ENCODE data around the gene ZBTB12.
"Not testable (repeated sequence)": the region's sequence is repeated elsewhere in the genome, so short reads cannot be mapped to it uniquely, and the experiment has no call there.

ZBTB12 gene, protein sequence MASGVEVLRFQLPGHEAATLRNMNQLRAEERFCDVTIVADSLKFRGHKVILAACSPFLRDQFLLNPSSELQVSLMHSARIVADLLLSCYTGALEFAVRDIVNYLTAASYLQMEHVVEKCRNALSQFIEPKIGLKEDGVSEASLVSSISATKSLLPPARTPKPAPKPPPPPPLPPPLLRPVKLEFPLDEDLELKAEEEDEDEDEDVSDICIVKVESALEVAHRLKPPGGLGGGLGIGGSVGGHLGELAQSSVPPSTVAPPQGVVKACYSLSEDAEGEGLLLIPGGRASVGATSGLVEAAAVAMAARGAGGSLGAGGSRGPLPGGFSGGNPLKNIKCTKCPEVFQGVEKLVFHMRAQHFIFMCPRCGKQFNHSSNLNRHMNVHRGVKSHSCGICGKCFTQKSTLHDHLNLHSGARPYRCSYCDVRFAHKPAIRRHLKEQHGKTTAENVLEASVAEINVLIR

GRCh38 chr6:31901953-31902643, at the start of gene ZBTB12:
ZBTB12 (minus strand) TSS chr6:31902086; CDS start chr6:31901305, 781 bp downstream.
- DNase-seq (ENCODE audit: extremely low read depth in 1 of 2, low read depth in 1 of 2) = peak; percentile 73 to 78

DNA sequence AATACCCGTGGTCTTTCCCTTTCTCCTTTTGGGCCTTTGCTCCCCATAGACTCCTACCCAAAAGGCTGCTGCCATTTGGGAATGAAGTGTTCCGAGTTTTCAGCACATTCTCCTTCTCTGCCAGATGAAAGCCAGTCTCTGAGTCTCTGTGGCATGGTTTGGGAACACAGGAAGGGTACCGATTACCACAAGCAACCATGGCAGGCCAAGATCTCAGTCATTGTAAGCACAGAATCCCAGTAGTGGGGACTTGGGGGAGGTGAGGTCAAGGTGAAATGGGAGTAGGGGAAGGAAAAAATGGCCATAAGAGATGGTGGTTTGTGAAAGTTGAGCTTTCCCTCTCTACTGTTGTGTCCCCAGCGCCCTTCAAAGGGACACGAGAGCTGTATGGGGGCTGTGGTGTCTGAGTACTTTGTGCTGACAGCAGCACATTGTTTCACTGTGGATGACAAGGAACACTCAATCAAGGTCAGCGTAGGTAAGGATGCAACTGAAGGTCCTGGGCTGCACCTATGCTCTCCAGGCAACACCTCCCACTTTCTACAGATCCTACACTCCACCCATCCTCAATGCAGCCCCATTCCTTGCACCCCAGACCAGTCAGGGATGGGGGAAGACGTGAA, 48.2 kb upstream of the ZBTB12 start:
- no peak for DNase-seq (ENCODE audit: extremely low read depth in 1 of 2, low read depth in 1 of 2)

DNA sequence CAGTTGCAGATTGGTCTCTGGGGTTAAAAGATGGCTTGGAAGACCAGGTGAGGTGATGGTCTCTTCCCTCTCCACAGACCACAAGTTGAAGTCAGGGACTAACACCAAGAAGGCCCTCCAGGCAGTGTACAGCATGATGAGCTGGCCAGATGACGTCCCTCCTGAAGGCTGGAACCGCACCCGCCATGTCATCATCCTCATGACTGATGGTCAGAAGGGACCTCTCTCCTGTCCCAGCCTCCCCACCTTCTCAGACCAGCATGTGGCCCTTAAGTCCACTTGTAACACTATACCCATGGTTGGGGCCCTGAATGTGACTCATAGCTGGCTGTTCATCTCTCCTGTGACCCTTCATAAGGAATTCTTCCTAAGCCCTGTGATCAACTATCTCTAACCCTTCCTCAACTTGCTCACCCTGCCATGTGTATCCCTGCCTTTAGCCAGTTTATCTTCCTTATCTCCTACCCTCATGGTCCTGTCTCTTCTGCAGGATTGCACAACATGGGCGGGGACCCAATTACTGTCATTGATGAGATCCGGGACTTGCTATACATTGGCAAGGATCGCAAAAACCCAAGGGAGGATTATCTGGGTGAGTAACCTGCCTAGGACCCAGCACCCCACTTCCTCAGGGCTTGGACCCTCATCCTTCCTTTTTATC, 47.0 kb upstream of the ZBTB12 start:
- no peak for DNase-seq (ENCODE audit: extremely low read depth in 1 of 2, low read depth in 1 of 2)

DNA sequence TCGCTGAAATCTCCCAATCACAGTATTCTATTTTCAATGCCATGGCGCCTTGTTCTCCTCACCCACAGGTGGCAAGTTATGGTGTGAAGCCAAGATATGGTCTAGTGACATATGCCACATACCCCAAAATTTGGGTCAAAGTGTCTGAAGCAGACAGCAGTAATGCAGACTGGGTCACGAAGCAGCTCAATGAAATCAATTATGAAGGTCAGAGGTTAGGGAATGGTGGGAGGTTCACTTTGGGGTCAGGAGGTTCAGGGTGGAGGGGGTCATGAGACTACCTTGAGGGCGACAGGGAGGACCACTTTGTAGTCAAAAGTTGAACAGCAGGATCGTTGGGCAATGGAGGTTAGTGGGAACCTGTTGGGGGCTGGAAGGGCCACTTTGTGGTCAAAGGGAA, 46.4 kb upstream of the ZBTB12 start:
- DNase-seq (ENCODE audit: extremely low read depth in 1 of 2, low read depth in 1 of 2) = no peak

GRCh38 chr6:31947864-31948263, 46.0 kb upstream of the ZBTB12 start:
- no peak for DNase-seq (ENCODE audit: extremely low read depth in 1 of 2, low read depth in 1 of 2)

GRCh38 chr6:31947070-31947675, 45.3 kb upstream of the ZBTB12 start:
- no peak for DNase-seq (ENCODE audit: extremely low read depth in 1 of 2, low read depth in 1 of 2)

DNA sequence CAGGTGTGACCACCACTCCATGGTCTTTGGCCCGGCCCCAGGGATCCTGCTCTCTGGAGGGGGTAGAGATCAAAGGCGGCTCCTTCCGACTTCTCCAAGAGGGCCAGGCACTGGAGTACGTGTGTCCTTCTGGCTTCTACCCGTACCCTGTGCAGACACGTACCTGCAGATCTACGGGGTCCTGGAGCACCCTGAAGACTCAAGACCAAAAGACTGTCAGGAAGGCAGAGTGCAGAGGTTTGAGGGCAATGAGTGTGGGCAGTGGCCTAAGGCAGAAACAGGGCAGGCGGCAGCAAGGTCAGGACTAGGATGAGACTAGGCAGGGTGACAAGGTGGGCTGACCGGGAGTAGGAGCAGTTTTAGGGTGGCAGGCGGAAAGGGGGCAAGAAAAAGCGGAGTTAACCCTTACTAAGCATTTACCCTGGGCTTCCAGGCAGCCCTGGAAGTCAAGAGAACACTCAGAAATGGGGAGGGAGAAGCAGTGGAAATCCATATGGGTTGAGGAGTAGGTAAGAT, 44.5 kb upstream of the ZBTB12 start:
- no peak for DNase-seq (ENCODE audit: extremely low read depth in 1 of 2, low read depth in 1 of 2)

- no peak for DNase-seq (ENCODE audit: extremely low read depth in 1 of 2, low read depth in 1 of 2)
Observed at GRCh38 chr6:31945507-31946369, 43.9 kb upstream of the ZBTB12 start, which contains the start of gene CFB. CFB (plus strand) TSS chr6:31946095; CDS start chr6:31946222, 127 bp downstream.

DNA sequence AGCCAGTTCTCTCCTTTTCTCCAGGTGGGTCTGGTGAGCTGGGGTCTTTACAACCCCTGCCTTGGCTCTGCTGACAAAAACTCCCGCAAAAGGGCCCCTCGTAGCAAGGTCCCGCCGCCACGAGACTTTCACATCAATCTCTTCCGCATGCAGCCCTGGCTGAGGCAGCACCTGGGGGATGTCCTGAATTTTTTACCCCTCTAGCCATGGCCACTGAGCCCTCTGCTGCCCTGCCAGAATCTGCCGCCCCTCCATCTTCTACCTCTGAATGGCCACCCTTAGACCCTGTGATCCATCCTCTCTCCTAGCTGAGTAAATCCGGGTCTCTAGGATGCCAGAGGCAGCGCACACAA, 43.2 kb upstream of the ZBTB12 start:
- no peak for DNase-seq (ENCODE audit: extremely low read depth in 1 of 2, low read depth in 1 of 2)

GRCh38 chr6:31943742-31944141, 41.9 kb upstream of the ZBTB12 start:
- no peak for DNase-seq (ENCODE audit: extremely low read depth in 1 of 2, low read depth in 1 of 2)

GRCh38 chr6:31940256-31940664, 38.4 kb upstream of the ZBTB12 start:
- DNase-seq (ENCODE audit: extremely low read depth in 1 of 2, low read depth in 1 of 2) = no peak

GRCh38 chr6:31935823-31936222, 33.9 kb upstream of the ZBTB12 start:
- no peak for DNase-seq (ENCODE audit: extremely low read depth in 1 of 2, low read depth in 1 of 2)

DNA sequence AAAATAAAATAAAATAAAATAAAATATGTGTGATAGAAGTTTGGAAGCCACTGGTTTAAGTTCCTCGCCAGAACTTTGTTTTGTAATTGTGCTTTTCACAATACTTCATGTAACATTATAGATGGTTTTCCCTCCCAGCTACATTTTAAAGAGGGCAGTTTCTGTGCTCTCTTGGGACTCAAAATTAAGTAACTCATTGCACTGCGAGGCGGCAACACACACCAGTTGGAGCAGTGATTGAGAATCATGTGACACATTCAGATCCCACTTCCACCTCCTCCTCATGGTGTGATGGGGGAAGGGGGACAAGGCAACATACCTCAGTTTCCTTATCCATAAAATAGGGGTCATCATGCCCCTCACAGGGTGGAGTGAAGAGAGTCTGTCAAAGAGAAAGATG, 33.1 kb upstream of the ZBTB12 start:
- no peak for DNase-seq (ENCODE audit: extremely low read depth in 1 of 2, low read depth in 1 of 2)

DNA sequence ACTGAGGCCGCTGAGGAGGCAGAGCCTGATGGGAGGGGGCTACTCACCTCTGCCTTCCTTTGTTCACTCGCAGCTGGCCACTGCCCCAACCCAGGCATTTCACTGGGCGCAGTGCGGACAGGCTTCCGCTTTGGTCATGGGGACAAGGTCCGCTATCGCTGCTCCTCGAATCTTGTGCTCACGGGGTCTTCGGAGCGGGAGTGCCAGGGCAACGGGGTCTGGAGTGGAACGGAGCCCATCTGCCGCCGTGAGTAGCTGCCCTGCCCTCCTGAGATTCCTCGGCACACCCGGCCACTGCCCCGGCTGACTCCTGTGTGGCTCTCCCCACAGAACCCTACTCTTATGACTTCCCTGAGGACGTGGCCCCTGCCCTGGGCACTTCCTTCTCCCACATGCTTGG, 31.7 kb upstream of the ZBTB12 start:
- no peak for DNase-seq (ENCODE audit: extremely low read depth in 1 of 2, low read depth in 1 of 2)

DNA sequence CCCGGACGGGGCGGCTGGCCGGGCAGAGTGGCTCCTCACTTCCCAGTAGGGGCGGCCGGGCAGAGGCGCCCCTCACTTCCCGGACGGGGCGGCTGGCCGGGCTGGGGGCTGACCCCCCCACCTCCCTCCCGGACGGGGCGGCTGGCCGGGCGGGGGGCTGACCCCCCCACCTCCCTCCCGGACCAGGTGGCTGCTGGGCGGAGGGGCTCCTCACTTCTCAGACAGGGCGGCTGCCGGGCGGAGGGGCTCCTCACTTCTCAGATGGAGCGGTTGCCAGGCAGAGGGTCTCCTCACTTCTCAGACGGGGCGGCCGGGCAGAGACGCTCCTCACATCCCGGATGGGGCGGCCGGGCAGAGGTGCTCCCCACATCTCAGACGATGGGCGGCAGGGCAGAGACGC, 30.3 kb upstream of the ZBTB12 start:
- DNase-seq (ENCODE audit: extremely low read depth in 1 of 2, low read depth in 1 of 2) = not testable (repeated sequence)

DNA sequence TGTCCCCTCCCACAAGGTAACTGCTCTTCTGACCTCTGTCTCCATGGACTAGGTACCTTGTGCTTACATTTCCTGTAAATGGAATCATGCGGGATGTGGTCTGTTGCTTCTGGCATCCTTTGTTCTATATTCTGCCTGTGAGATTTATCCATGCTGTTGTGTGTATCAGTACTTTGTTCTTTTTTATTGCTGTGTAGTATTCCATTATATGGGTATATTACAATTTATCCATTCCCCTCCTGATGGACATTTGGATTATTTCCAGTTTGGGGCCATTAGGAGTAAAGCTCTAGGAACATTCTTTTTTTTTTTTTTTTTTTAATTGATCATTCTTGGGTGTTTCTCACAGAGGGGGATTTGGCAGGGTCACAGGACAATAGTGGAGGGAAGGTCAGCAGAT, 29.1 kb upstream of the ZBTB12 start:
- no peak for DNase-seq (ENCODE audit: extremely low read depth in 1 of 2, low read depth in 1 of 2)

- DNase-seq (ENCODE audit: extremely low read depth in 1 of 2, low read depth in 1 of 2) = no peak
Observed at GRCh38 chr6:31928672-31928939, 26.7 kb upstream of the ZBTB12 start.

GRCh38 chr6:31927863-31928671, 26.2 kb upstream of the ZBTB12 start:
- DNase-seq (ENCODE audit: extremely low read depth in 1 of 2, low read depth in 1 of 2) = no peak

- no peak for DNase-seq (ENCODE audit: extremely low read depth in 1 of 2, low read depth in 1 of 2)
Observed at GRCh38 chr6:31927242-31927862, 25.5 kb upstream of the ZBTB12 start, which contains the start of gene C2. C2 (plus strand) TSS chr6:31927717; CDS start chr6:31927753, 36 bp downstream.

All from stimulated activated CD8-positive, alpha-beta memory T cell treated with anti-CD3 and anti-CD28 coated beads, Interleukin-7, amount 100 ng/mL, for 48 hours (primary cell).